DOHH2 (cell line): ENCODE measurements around the gene EPHA8.

ENCODE experiments used
- EZH2phosphoT487 ChIP-seq: fragments of 200-600 bp; sonication (generic); IDR thresholded peaks from 2 replicates; pipeline ENCODE4 v1.6.1; 2017; ENCODE audit warnings: borderline replicate concordance, mild to moderate bottlenecking, antibody characterized with exemption, low read length, moderate library complexity, mixed read lengths
- TF ChIP-seq, protein P1 (sequence below): fragments of 200-600 bp; sonication (generic); IDR thresholded peaks from one replicate; pipeline ENCODE4 v1.5.1; 2014; ENCODE audit warnings: antibody characterized with exemption, mild to moderate bottlenecking, low read depth, low read length; ENCODE audit not compliant: poor library complexity, severe bottlenecking

DNA sequence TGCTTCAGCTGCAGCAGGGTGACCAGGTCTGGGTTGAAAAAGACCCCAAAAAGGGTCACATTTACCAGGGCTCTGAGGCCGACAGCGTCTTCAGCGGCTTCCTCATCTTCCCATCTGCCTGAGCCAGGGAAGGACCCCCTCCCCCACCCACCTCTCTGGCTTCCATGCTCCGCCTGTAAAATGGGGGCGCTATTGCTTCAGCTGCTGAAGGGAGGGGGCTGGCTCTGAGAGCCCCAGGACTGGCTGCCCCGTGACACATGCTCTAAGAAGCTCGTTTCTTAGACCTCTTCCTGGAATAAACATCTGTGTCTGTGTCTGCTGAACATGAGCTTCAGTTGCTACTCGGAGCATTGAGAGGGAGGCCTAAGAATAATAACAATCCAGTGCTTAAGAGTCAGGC, 76.0 kb downstream of the EPHA8 start:
- TF ChIP-seq, protein P1, sequence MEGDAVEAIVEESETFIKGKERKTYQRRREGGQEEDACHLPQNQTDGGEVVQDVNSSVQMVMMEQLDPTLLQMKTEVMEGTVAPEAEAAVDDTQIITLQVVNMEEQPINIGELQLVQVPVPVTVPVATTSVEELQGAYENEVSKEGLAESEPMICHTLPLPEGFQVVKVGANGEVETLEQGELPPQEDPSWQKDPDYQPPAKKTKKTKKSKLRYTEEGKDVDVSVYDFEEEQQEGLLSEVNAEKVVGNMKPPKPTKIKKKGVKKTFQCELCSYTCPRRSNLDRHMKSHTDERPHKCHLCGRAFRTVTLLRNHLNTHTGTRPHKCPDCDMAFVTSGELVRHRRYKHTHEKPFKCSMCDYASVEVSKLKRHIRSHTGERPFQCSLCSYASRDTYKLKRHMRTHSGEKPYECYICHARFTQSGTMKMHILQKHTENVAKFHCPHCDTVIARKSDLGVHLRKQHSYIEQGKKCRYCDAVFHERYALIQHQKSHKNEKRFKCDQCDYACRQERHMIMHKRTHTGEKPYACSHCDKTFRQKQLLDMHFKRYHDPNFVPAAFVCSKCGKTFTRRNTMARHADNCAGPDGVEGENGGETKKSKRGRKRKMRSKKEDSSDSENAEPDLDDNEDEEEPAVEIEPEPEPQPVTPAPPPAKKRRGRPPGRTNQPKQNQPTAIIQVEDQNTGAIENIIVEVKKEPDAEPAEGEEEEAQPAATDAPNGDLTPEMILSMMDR = peak; percentile 42
- no peak for TF ChIP-seq EZH2phosphoT487
